Right cardiac atrium (tissue), 5 donors: ENCODE results near the gene MBD4. TPM values are rescaled to one million over a fixed set of nuclear protein-coding genes. Genes with fewer than 3 reads are reported as not detected.

Source experiments
- polyA plus RNA-seq: library from polyadenylated mRNA; stranded (reverse); fragments of 200-250 nt; gene quantifications from one replicate; pipeline ENCODE4 v1.2.3, GENCODE V29; 2013
- total RNA-seq, 4 donors: library from RNA; stranded (reverse); fragmentation: NEBNext Ultra II Directional; extraction: Animal tissue kit (Norgen Biotek cat#: 25700); gene quantifications; one replicate each; pipeline ENCODE4 v1.2.1, GENCODE V29; 2021
- donor health status: healthy with polysubstance abuse.
- donor health status: DM: no; HTN: yes; CAD: no.
- donor health status: DM: no; HTN: no; CAD: no.
- donor health status: DM: no; HTN: yes; CAD: no; lungs with severe emphysema.
- donor health status: DM: yes; HTN: yes; CAD: no.

The MBD4 gene
- total and polyA plus RNA-seq, 5 donors: 17.5 to 52.1 (median 25.6) TPM

Other genes with a start within 250 kb of the MBD4 start
- 100 to 1,000 TPM in 3 of 4 donors, 10 to 100 TPM in 1; 76.3 to 133 (median 108) TPM for gene COPG1, start 190.3 kb downstream of the MBD4 start, total RNA-seq
- 83.2 TPM for gene COPG1, start 190.3 kb downstream of the MBD4 start, polyA plus RNA-seq
- 10 to 100 TPM; 38.0 to 53.2 (median 42.3) TPM for gene HMCES, start 161.1 kb downstream of the MBD4 start, total RNA-seq
- 37.0 TPM for gene HMCES, start 161.1 kb downstream of the MBD4 start, polyA plus RNA-seq
- gene EFCAB12, start 11.3 kb downstream of the MBD4 start, total RNA-seq: under 1 TPM; 0.34 to 0.72 (median 0.42) TPM
- gene EFCAB12, start 11.3 kb downstream of the MBD4 start, polyA plus RNA-seq: 0.29 TPM
- 10 to 100 TPM; 30.7 to 46.4 (median 35.9) TPM for gene IFT122, start 276 bp upstream of the MBD4 start, total RNA-seq
- 17.7 TPM for gene IFT122, start 276 bp upstream of the MBD4 start, polyA plus RNA-seq
- gene RHO, start 88.7 kb upstream of the MBD4 start, total RNA-seq: not detected
- gene RHO, start 88.7 kb upstream of the MBD4 start, polyA plus RNA-seq: not detected
- not detected for gene H1-8, start 103.2 kb upstream of the MBD4 start, total RNA-seq
- not detected for gene H1-8, start 103.2 kb upstream of the MBD4 start, polyA plus RNA-seq
- gene PLXND1, start 166.7 kb upstream of the MBD4 start, total RNA-seq: 100 to 1,000 TPM in 1 of 4 donors, 10 to 100 TPM in 3; 75.4 to 102 (median 84.1) TPM
- 89.4 TPM for gene PLXND1, start 166.7 kb upstream of the MBD4 start, polyA plus RNA-seq